SU-DHL-6 (cell line): ENCODE data around the gene BCKDHB.

ENCODE experiments used
- H2AFZ ChIP-seq: fragments of 200-600 bp; sonication (generic); 2 replicates; pipeline ENCODE4 v1.6.1; 2014; ENCODE audit warnings: low read depth, mild to moderate bottlenecking, moderate library complexity, mixed read lengths, antibody characterized with exemption, low read length; ENCODE audit not compliant: severe bottlenecking
- H3F3A ChIP-seq: fragments of 200-600 bp; shearing (Covaris generic); 2 replicates; pipeline ENCODE4 v1.6.0; 2016; ENCODE audit warnings: antibody characterized with exemption, mild to moderate bottlenecking; ENCODE audit not compliant: insufficient read depth
- H3K27ac ChIP-seq: fragments of 200-600 bp; sonication (generic); 2 replicates; pipeline ENCODE4 v1.5.1; 2016; ENCODE audit warnings: low read depth, mild to moderate bottlenecking, low read length, moderate library complexity, mixed read lengths
- H3K27me3 ChIP-seq: fragments of 200-600 bp; sonication (generic), shearing (Covaris generic); 2 replicates; pipeline ENCODE4 v1.6.0; 2014; ENCODE audit warnings: mild to moderate bottlenecking, low read length
- H3K36me3 ChIP-seq: fragments of 200-600 bp; sonication (generic); 2 replicates; pipeline ENCODE4 v1.6.1; 2014; ENCODE audit warnings: mild to moderate bottlenecking, low read length, mixed read lengths
- H3K4me2 ChIP-seq: fragments of 300-600, 200-600 bp; shearing (Covaris generic), sonication (generic); 2 replicates; pipeline ENCODE4 v1.6.0; 2014; ENCODE audit warnings: low read length, low read depth, mild to moderate bottlenecking; ENCODE audit not compliant: poor library complexity, severe bottlenecking
- H3K4me3 ChIP-seq: fragments of 200-600 bp; sonication (generic); 2 replicates; pipeline ENCODE4 v1.5.1; 2014; ENCODE audit warnings: antibody characterized with exemption, low read length, mild to moderate bottlenecking, mixed read lengths; ENCODE audit not compliant: insufficient read depth, poor library complexity, severe bottlenecking
- H3K79me2 ChIP-seq: fragments of 200-600 bp; sonication (generic); 2 replicates; pipeline ENCODE4 v1.6.1; 2014; ENCODE audit warnings: mild to moderate bottlenecking, low read length, moderate library complexity; ENCODE audit not compliant: insufficient read depth
- H3K9ac ChIP-seq: fragments of 200-600 bp; sonication (generic); 2 replicates; pipeline ENCODE4 v1.7.0; 2014; ENCODE audit warnings: mild to moderate bottlenecking, low read length
- H3K9me2 ChIP-seq: fragments of 200-600 bp; sonication (generic); replicated peaks from 2 replicates; pipeline ENCODE4 v1.6.1; 2014; ENCODE audit warnings: low read length; ENCODE audit not compliant: insufficient read depth
- H3K9me3 ChIP-seq: fragments of 200-600 bp; sonication (generic); 2 replicates; pipeline ENCODE4 v1.6.1; 2014; ENCODE audit warnings: low read length, mixed read lengths; ENCODE audit not compliant: insufficient read depth
- H4K20me1 ChIP-seq: fragments of 200-600 bp; sonication (generic); 2 replicates; pipeline ENCODE4 v1.6.1; 2014; ENCODE audit warnings: low read depth, mild to moderate bottlenecking, antibody characterized with exemption, low read length, moderate library complexity, mixed read lengths
- EZH2phosphoT487 ChIP-seq: fragments of 200-600 bp; sonication (generic), shearing (Covaris generic); conservative IDR thresholded peaks from 2 replicates; pipeline ENCODE4 v1.6.1; 2018; ENCODE audit warnings: mild to moderate bottlenecking, antibody characterized with exemption, low read length, moderate library complexity, mixed read lengths
- TF ChIP-seq, protein P1 (sequence below): fragments of 200-600 bp; sonication (generic); IDR thresholded peaks from one replicate; pipeline ENCODE4 v1.5.1; 2017; ENCODE audit warnings: antibody characterized with exemption, mild to moderate bottlenecking, low read length, moderate library complexity; ENCODE audit not compliant: insufficient read depth, poor library complexity, severe bottlenecking

The BCKDHB gene

DNA sequence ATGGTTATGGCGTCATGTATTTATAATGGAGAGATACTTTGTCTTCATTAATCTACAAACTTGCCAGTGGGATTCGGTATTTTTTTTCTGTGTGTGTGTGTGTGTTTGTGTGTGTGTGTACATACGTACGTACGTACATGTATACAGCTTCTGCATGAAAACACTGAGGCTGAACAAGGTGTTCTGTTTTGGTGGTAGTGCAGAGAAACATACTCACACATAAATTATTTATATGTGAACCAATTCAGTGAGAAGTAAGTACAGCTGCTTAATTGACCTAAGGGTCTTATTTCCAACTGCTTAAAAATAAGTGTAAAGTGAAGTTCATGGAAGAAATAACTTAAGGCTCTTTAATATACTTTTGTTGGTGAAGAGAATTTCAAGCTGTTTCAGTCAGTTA lies 234.2 kb downstream of the BCKDHB start:
- H3K9me3 ChIP-seq = no peaks in the 10 kb centered on the region
- no peaks in the 10 kb centered on the region for H3K9me2 ChIP-seq
- H3F3A ChIP-seq = no peaks in the 10 kb centered on the region
- H3K4me2 ChIP-seq = no peak overlapping the region
- TF ChIP-seq, protein P1, sequence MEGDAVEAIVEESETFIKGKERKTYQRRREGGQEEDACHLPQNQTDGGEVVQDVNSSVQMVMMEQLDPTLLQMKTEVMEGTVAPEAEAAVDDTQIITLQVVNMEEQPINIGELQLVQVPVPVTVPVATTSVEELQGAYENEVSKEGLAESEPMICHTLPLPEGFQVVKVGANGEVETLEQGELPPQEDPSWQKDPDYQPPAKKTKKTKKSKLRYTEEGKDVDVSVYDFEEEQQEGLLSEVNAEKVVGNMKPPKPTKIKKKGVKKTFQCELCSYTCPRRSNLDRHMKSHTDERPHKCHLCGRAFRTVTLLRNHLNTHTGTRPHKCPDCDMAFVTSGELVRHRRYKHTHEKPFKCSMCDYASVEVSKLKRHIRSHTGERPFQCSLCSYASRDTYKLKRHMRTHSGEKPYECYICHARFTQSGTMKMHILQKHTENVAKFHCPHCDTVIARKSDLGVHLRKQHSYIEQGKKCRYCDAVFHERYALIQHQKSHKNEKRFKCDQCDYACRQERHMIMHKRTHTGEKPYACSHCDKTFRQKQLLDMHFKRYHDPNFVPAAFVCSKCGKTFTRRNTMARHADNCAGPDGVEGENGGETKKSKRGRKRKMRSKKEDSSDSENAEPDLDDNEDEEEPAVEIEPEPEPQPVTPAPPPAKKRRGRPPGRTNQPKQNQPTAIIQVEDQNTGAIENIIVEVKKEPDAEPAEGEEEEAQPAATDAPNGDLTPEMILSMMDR = no peak
- TF ChIP-seq EZH2phosphoT487 = no peak
- H3K27ac ChIP-seq = no peak overlapping the region
- no peak overlapping the region for H3K4me3 ChIP-seq
- no peaks in the 10 kb centered on the region for H3K79me2 ChIP-seq
- H3K9ac ChIP-seq = no peak overlapping the region
- H3K36me3 ChIP-seq = no peaks in the 10 kb centered on the region
- H2AFZ ChIP-seq = no peak overlapping the region
- H3K27me3 ChIP-seq = no peaks in the 10 kb centered on the region
- H4K20me1 ChIP-seq = no peaks in the 10 kb centered on the region

DNA sequence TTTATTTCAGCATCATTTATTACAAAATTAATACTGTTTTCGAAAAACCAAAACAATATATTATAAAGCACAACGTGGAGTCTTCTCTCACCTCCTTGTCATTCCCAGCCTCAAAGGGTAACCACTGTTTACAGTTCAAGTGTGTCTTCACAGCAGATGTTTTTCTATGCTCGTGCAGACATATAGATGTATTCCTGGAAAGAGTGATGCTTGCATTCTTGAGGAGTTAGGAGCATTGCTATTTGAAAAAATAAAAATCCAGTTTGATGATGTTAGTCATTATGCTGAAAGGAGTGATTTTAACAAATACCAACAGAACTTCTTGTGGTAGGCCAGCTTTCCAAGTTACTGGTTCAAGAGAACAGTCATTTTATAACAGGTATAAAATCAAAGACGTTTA lies 234.9 kb downstream of the BCKDHB start:
- no peak overlapping the region for H3K27ac ChIP-seq
- no peak overlapping the region for H3K9ac ChIP-seq
- no peaks in the 10 kb centered on the region for H3K9me3 ChIP-seq
- TF ChIP-seq EZH2phosphoT487 = no peak
- TF ChIP-seq, protein P1 = no peak
- H3K4me2 ChIP-seq = no peak overlapping the region
- H3K27me3 ChIP-seq = no peaks in the 10 kb centered on the region
- no peak overlapping the region for H2AFZ ChIP-seq
- H3K79me2 ChIP-seq = no peaks in the 10 kb centered on the region
- H4K20me1 ChIP-seq = no peaks in the 10 kb centered on the region
- H3K4me3 ChIP-seq = no peak overlapping the region
- no peaks in the 10 kb centered on the region for H3K9me2 ChIP-seq
- H3F3A ChIP-seq = no peaks in the 10 kb centered on the region
- H3K36me3 ChIP-seq = no peaks in the 10 kb centered on the region

DNA sequence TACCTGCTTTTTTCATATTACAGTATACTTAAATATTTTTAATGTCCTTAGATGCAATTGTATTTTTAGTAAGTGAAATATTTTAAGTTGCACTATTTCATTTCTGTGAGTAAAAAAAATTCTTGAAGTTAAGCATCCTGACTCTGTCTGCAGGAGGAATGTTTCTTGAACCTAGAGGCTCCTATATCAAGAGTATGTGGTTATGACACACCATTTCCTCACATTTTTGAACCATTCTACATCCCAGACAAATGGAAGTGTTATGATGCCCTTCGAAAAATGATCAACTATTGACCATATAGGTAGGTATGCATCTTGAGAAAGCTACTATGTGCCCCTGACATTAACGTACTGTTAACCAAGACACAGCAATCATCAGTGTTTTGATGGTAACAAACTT lies 237.0 kb downstream of the BCKDHB start:
- H3K27ac ChIP-seq = no peak overlapping the region
- H3K27me3 ChIP-seq = no peaks in the 10 kb centered on the region
- no peaks in the 10 kb centered on the region for H3K36me3 ChIP-seq
- no peaks in the 10 kb centered on the region for H3K9me3 ChIP-seq
- no peaks in the 10 kb centered on the region for H3K9me2 ChIP-seq
- H3K4me2 ChIP-seq = no peak overlapping the region
- H4K20me1 ChIP-seq = no peaks in the 10 kb centered on the region
- no peaks in the 10 kb centered on the region for H3F3A ChIP-seq
- H3K4me3 ChIP-seq = no peak overlapping the region
- no peak overlapping the region for H3K9ac ChIP-seq
- no peak for TF ChIP-seq EZH2phosphoT487
- TF ChIP-seq, protein P1 = no peak
- H3K79me2 ChIP-seq = no peaks in the 10 kb centered on the region
- no peak overlapping the region for H2AFZ ChIP-seq

DNA sequence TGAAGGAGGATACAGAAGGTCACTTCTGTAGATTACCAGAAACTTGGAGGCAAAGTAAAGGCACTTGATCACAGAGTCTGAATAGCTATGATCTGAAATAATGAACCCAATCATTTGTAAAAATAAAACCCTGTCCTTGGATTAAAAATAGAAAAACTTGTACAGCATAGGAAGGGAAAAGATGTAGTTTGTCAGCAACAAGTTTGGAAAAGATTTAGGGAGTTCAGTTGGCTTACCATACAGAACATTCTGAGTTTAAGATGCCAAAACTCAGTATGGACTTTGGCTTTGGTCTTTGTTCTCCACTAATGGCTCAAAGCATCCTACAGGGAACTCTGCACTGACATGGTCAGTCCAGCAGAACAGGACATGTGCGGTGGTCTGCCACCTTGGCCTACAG lies 240.6 kb downstream of the BCKDHB start:
- H3K27me3 ChIP-seq = no peaks in the 10 kb centered on the region
- no peak overlapping the region for H3K9ac ChIP-seq
- H3K27ac ChIP-seq = no peak overlapping the region
- H4K20me1 ChIP-seq = no peaks in the 10 kb centered on the region
- no peaks in the 10 kb centered on the region for H3F3A ChIP-seq
- H3K4me3 ChIP-seq = no peak overlapping the region
- H2AFZ ChIP-seq = no peak overlapping the region
- TF ChIP-seq, protein P1 = no peak
- TF ChIP-seq EZH2phosphoT487 = no peak
- H3K9me3 ChIP-seq = no peaks in the 10 kb centered on the region
- no peak overlapping the region for H3K4me2 ChIP-seq
- H3K36me3 ChIP-seq = no peaks in the 10 kb centered on the region
- no peaks in the 10 kb centered on the region for H3K79me2 ChIP-seq
- no peaks in the 10 kb centered on the region for H3K9me2 ChIP-seq
